ENCODE results near the gene CHN2. TPM values are rescaled to one million over a fixed set of nuclear protein-coding genes. Genes with fewer than 3 reads are reported as not detected.

The CHN2 gene
- total RNA-seq, 1 donor from 2014 or later = 0.64 TPM

GRCh38 chr7:29299086-29299485 lies 104.5 kb downstream of the CHN2 start:
- H3K9me3 Mint-ChIP-seq (ENCODE audit: unreplicated experiment) = no peaks in the 10 kb centered on the region
- peaks cover 5% of the 10 kb centered on the region for H3K4me1 Mint-ChIP-seq (ENCODE audit: unreplicated experiment)
- H3K27ac Mint-ChIP-seq (ENCODE audit: unreplicated experiment) = no peak overlapping the region
- no peak overlapping the region for H3K4me3 Mint-ChIP-seq (ENCODE audit: unreplicated experiment)
- DNase-seq (ENCODE audit: extremely low spot score, unreplicated experiment) = no peak
- no peaks in the 10 kb centered on the region for H3K36me3 Mint-ChIP-seq (ENCODE audit: unreplicated experiment)
- peaks cover 19% of the 10 kb centered on the region for H3K27me3 Mint-ChIP-seq (ENCODE audit: unreplicated experiment)
- no peak for TF ChIP-seq CTCF (IDR thresholded peaks at IDR 0.05)

GRCh38 chr7:29300026-29300480 lies 105.5 kb downstream of the CHN2 start:
- Mint-ChIP-seq H3K9me3 (ENCODE audit: unreplicated experiment) (no peaks in the 10 kb centered on the region), H3K36me3 (ENCODE audit: unreplicated experiment) (no peaks in the 10 kb centered on the region), H3K27ac (ENCODE audit: unreplicated experiment) (no peak overlapping the region), H3K27me3 (ENCODE audit: unreplicated experiment) (peaks cover 26% of the 10 kb centered on the region), H3K4me1 (ENCODE audit: unreplicated experiment) (peaks cover 5% of the 10 kb centered on the region), H3K4me3 (ENCODE audit: unreplicated experiment) (no peak overlapping the region)
- DNase-seq (ENCODE audit: extremely low spot score, unreplicated experiment) = no peak
- no peak for TF ChIP-seq CTCF (IDR thresholded peaks at IDR 0.05)

- H3K27me3 Mint-ChIP-seq (ENCODE audit: unreplicated experiment) = peaks cover 26% of the 10 kb centered on the region
- no peaks in the 10 kb centered on the region for H3K9me3 Mint-ChIP-seq (ENCODE audit: unreplicated experiment)
- H3K4me1 Mint-ChIP-seq (ENCODE audit: unreplicated experiment) = peaks cover 5% of the 10 kb centered on the region
- no peak overlapping the region for H3K4me3 Mint-ChIP-seq (ENCODE audit: unreplicated experiment)
- H3K36me3 Mint-ChIP-seq (ENCODE audit: unreplicated experiment) = no peaks in the 10 kb centered on the region
- no peak for DNase-seq (ENCODE audit: extremely low spot score, unreplicated experiment)
- no peak overlapping the region for H3K27ac Mint-ChIP-seq (ENCODE audit: unreplicated experiment)
- TF ChIP-seq CTCF (IDR thresholded peaks at IDR 0.05) = no peak
Observed at GRCh38 chr7:29300649-29301048, 106.1 kb downstream of the CHN2 start.

- H3K4me1 Mint-ChIP-seq (ENCODE audit: unreplicated experiment) = peaks cover 5% of the 10 kb centered on the region
- H3K4me3 Mint-ChIP-seq (ENCODE audit: unreplicated experiment) = no peak overlapping the region
- H3K9me3 Mint-ChIP-seq (ENCODE audit: unreplicated experiment) = no peaks in the 10 kb centered on the region
- H3K27me3 Mint-ChIP-seq (ENCODE audit: unreplicated experiment) = peaks cover 37% of the 10 kb centered on the region
- no peaks in the 10 kb centered on the region for H3K36me3 Mint-ChIP-seq (ENCODE audit: unreplicated experiment)
- DNase-seq (ENCODE audit: extremely low spot score, unreplicated experiment) = no peak
- TF ChIP-seq CTCF (IDR thresholded peaks at IDR 0.05) = no peak
- H3K27ac Mint-ChIP-seq (ENCODE audit: unreplicated experiment) = no peak overlapping the region
Observed at GRCh38 chr7:29302666-29303395, 108.3 kb downstream of the CHN2 start.

- H3K36me3 Mint-ChIP-seq (ENCODE audit: unreplicated experiment) = no peaks in the 10 kb centered on the region
- peaks cover 3% of the 10 kb centered on the region for H3K4me1 Mint-ChIP-seq (ENCODE audit: unreplicated experiment)
- TF ChIP-seq CTCF (IDR thresholded peaks at IDR 0.05) = no peak
- H3K9me3 Mint-ChIP-seq (ENCODE audit: unreplicated experiment) = no peaks in the 10 kb centered on the region
- peaks cover 34% of the 10 kb centered on the region for H3K27me3 Mint-ChIP-seq (ENCODE audit: unreplicated experiment)
- H3K27ac Mint-ChIP-seq (ENCODE audit: unreplicated experiment) = no peak overlapping the region
- DNase-seq (ENCODE audit: extremely low spot score, unreplicated experiment) = no peak
- H3K4me3 Mint-ChIP-seq (ENCODE audit: unreplicated experiment) = no peak overlapping the region
Observed at GRCh38 chr7:29304756-29305155, 110.2 kb downstream of the CHN2 start.

Measured in osteocyte (in vitro differentiated cells).